ENCODE results near the gene GH2. TPM values are rescaled to one million over a fixed set of nuclear protein-coding genes. Genes with fewer than 3 reads are reported as not detected.

Gene GH2
- total RNA-seq (0.24 TPM), polyA plus RNA-seq (1.2 TPM)
- long read RNA-seq, donor 1, result 0 reads
- long read RNA-seq, donor 2, result 0 reads
- long read RNA-seq, donor 3, result 0 reads
- long read RNA-seq, donor 4, result 0 reads
- long read RNA-seq, donor 5, result 0 reads
- long read RNA-seq, donor 6, result 0 reads
- long read RNA-seq, donor 7, result 0 reads
- long read RNA-seq, donor 8, result 0 reads
- long read RNA-seq, donor 9, result 0 reads
- long read RNA-seq, donor 10, result 0 reads

GRCh38 chr17:63881935-63882601 lies at the start of gene GH2:
TSS of gene GH2 (minus strand) at chr17:63881944. CDS start at chr17:63881801, 143 bp downstream.
- Histone ChIP-seq H3K4me3 (ENCODE audit: low read length in 2 of 2) (no peak within 1 kb of the TSS), H3K9me3 (ENCODE audit: control insufficient read depth in 2 of 2, insufficient read depth in 1 of 2, low read length in 1 of 2) (no peaks in the 10 kb centered on the region), H3K27ac (ENCODE audit: low read depth in 1 of 2, low read length in 1 of 2) (no peak within 1 kb of the TSS), H3K36me3 (ENCODE audit: control insufficient read depth in 2 of 2, insufficient read depth in 2 of 2, low read length in 1 of 2) (no peaks in the 10 kb centered on the region), H3K4me1 (ENCODE audit: control insufficient read depth in 2 of 2, insufficient read depth in 2 of 2, low read length in 2 of 2) (no peaks in the 10 kb centered on the region), H3K27me3 (ENCODE audit: control insufficient read depth in 2 of 2, insufficient read depth in 1 of 2, low read length in 1 of 2) (peaks cover 0 to 13% of the 10 kb centered on the region in 2 donors)
- 45% methylated on average over 15 of the region's 15 CpGs for WGBS
- DNase-seq (ENCODE audit: low read depth in 6 of 9, low spot score in 9 of 9), result peak; percentile 22 to 67 (median 33)

DNA sequence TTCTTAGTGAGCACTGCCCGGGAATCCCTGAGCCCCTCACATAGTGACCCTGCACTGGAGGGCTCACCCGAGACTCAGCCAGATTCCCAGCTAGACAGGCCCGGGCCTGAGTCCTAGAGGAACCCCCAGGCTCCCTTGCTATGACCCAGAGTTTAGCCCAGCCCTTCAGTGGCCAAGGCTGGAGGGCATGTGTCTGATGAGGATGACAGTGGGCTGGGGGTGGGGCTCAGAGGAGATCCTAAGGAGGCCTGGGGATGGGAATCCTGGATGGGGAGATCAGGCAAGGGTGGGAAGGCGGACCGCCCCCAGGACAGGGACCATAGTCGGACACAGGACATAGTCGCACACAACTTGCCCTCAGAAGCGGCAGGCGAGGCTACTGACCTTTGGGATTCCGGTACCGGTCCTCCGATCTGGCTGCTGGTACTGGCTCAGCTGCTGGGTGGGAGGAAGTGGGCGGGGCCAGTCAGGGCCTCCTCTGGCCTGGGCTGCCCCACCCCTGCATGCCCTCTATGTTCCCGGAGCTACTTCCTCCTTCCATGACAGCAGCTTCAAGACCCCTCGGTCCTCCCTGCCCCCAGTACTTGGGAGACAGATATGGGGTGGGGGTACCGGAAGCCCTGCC lies 49.3 kb upstream of the GH2 start:
- 49% methylated on average over 16 of the region's 16 CpGs for WGBS
- Histone ChIP-seq H3K4me3 (ENCODE audit: low read length in 2 of 2) (peak overlapping the region; percentile 2 to 7), H3K9me3 (ENCODE audit: control insufficient read depth in 2 of 2, insufficient read depth in 1 of 2, low read length in 1 of 2) (peaks cover 0 to 3% of the 10 kb centered on the region in 2 donors), H3K27ac (ENCODE audit: low read depth in 1 of 2, low read length in 1 of 2) (peak overlapping the region in 1 of 2 donors; percentile 5), H3K36me3 (ENCODE audit: control insufficient read depth in 2 of 2, insufficient read depth in 2 of 2, low read length in 1 of 2) (no peaks in the 10 kb centered on the region), H3K27me3 (ENCODE audit: control insufficient read depth in 2 of 2, insufficient read depth in 1 of 2, low read length in 1 of 2) (no peaks in the 10 kb centered on the region), H3K4me1 (ENCODE audit: control insufficient read depth in 2 of 2, insufficient read depth in 2 of 2, low read length in 2 of 2) (peaks cover 13 to 25% of the 10 kb centered on the region in 2 donors)
- peak in 4 of 9 donors; percentile 27 to 64 (median 50) for DNase-seq (ENCODE audit: low read depth in 6 of 9, low spot score in 9 of 9)

- no peaks in the 10 kb centered on the region for H3K27me3 ChIP-seq (ENCODE audit: control insufficient read depth in 2 of 2, insufficient read depth in 1 of 2, low read length in 1 of 2)
- H3K27ac ChIP-seq (ENCODE audit: low read depth in 1 of 2, low read length in 1 of 2), result peak overlapping the region in 1 of 2 donors; percentile 12
- no peaks in the 10 kb centered on the region for H3K36me3 ChIP-seq (ENCODE audit: control insufficient read depth in 2 of 2, insufficient read depth in 2 of 2, low read length in 1 of 2)
- WGBS, result 97% methylated on average over 24 of the region's 24 CpGs
- H3K9me3 ChIP-seq (ENCODE audit: control insufficient read depth in 2 of 2, insufficient read depth in 1 of 2, low read length in 1 of 2), result peaks cover 0 to 3% of the 10 kb centered on the region in 2 donors
- H3K4me3 ChIP-seq (ENCODE audit: low read length in 2 of 2), result no peak overlapping the region
- DNase-seq (ENCODE audit: low read depth in 6 of 9, low spot score in 9 of 9), result no peak
- H3K4me1 ChIP-seq (ENCODE audit: control insufficient read depth in 2 of 2, insufficient read depth in 2 of 2, low read length in 2 of 2), result peaks cover 13 to 28% of the 10 kb centered on the region in 2 donors
These were observed 48.4 kb upstream of the GH2 start for GRCh38 chr17:63929860-63930766.

- no peak overlapping the region for H3K4me3 ChIP-seq (ENCODE audit: low read length in 2 of 2)
- peaks cover 13 to 28% of the 10 kb centered on the region in 2 donors for H3K4me1 ChIP-seq (ENCODE audit: control insufficient read depth in 2 of 2, insufficient read depth in 2 of 2, low read length in 2 of 2)
- 97% methylated on average over 10 of the region's 10 CpGs for WGBS
These were observed 47.4 kb upstream of the GH2 start for GRCh38 chr17:63928966-63929695.

DNA sequence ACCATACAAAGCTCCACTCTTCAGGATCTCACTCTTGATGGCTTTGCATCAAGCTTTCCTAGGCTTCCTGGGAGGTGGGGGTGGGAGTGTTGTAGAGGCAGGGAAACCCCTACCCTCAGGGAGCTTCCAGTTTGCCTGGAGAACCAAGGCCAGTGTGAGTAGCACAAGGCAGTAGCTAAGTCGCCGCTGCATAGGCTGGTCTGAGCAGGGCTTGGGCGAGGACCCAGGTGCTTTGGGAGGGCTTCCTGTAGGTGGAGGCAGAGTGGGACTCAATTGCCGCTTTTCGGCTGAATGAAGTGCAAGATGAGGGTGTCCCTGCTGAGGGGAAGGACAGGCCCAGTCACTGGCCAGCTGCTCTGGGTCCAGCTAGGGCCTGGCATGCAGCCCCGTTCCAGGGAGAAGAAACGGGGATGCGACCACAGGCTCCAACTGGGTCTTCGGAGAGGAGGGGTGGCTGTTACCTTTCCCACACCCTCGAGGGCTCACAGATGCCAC lies 46.5 kb upstream of the GH2 start:
- no peak for DNase-seq (ENCODE audit: low read depth in 6 of 9, low spot score in 9 of 9)
- 87% methylated on average over 10 of the region's 10 CpGs for WGBS
- no peak overlapping the region for H3K4me3 ChIP-seq (ENCODE audit: low read length in 2 of 2)

More at GRCh38 chr17:63928966-63929695, 47.4 kb upstream of the GH2 start:
- H3K36me3 ChIP-seq (ENCODE audit: control insufficient read depth in 2 of 2, insufficient read depth in 2 of 2, low read length in 1 of 2), result no peaks in the 10 kb centered on the region
- no peak for DNase-seq (ENCODE audit: low read depth in 6 of 9, low spot score in 9 of 9)
- H3K9me3 ChIP-seq (ENCODE audit: control insufficient read depth in 2 of 2, insufficient read depth in 1 of 2, low read length in 1 of 2), result peaks cover 0 to 3% of the 10 kb centered on the region in 2 donors
- no peak overlapping the region for H3K27ac ChIP-seq (ENCODE audit: low read depth in 1 of 2, low read length in 1 of 2)
- no peaks in the 10 kb centered on the region for H3K27me3 ChIP-seq (ENCODE audit: control insufficient read depth in 2 of 2, insufficient read depth in 1 of 2, low read length in 1 of 2)

GRCh38 chr17:63927464-63928171 lies 45.9 kb upstream of the GH2 start:
- H3K27ac ChIP-seq (ENCODE audit: low read depth in 1 of 2, low read length in 1 of 2), result no peak overlapping the region
- no peak for DNase-seq (ENCODE audit: low read depth in 6 of 9, low spot score in 9 of 9)
- no peak overlapping the region for H3K4me3 ChIP-seq (ENCODE audit: low read length in 2 of 2)
- no peaks in the 10 kb centered on the region for H3K36me3 ChIP-seq (ENCODE audit: control insufficient read depth in 2 of 2, insufficient read depth in 2 of 2, low read length in 1 of 2)
- H3K9me3 ChIP-seq (ENCODE audit: control insufficient read depth in 2 of 2, insufficient read depth in 1 of 2, low read length in 1 of 2), result peaks cover 0 to 3% of the 10 kb centered on the region in 2 donors
- WGBS, result 85% methylated on average over 8 of the region's 8 CpGs
- H3K27me3 ChIP-seq (ENCODE audit: control insufficient read depth in 2 of 2, insufficient read depth in 1 of 2, low read length in 1 of 2), result no peaks in the 10 kb centered on the region
- peaks cover 13 to 22% of the 10 kb centered on the region in 2 donors for H3K4me1 ChIP-seq (ENCODE audit: control insufficient read depth in 2 of 2, insufficient read depth in 2 of 2, low read length in 2 of 2)

More for the DNA sequence above, 46.5 kb upstream of the GH2 start:
- H3K36me3 ChIP-seq (ENCODE audit: control insufficient read depth in 2 of 2, insufficient read depth in 2 of 2, low read length in 1 of 2), result no peaks in the 10 kb centered on the region
- peaks cover 13 to 28% of the 10 kb centered on the region in 2 donors for H3K4me1 ChIP-seq (ENCODE audit: control insufficient read depth in 2 of 2, insufficient read depth in 2 of 2, low read length in 2 of 2)
- H3K27ac ChIP-seq (ENCODE audit: low read depth in 1 of 2, low read length in 1 of 2), result no peak overlapping the region
- H3K9me3 ChIP-seq (ENCODE audit: control insufficient read depth in 2 of 2, insufficient read depth in 1 of 2, low read length in 1 of 2), result peaks cover 0 to 3% of the 10 kb centered on the region in 2 donors
- no peaks in the 10 kb centered on the region for H3K27me3 ChIP-seq (ENCODE audit: control insufficient read depth in 2 of 2, insufficient read depth in 1 of 2, low read length in 1 of 2)

GRCh38 chr17:63926164-63926563 lies 44.4 kb upstream of the GH2 start:
- H3K36me3 ChIP-seq (ENCODE audit: control insufficient read depth in 2 of 2, insufficient read depth in 2 of 2, low read length in 1 of 2), result no peaks in the 10 kb centered on the region
- no peak overlapping the region for H3K27ac ChIP-seq (ENCODE audit: low read depth in 1 of 2, low read length in 1 of 2)
- peaks cover 0 to 3% of the 10 kb centered on the region in 2 donors for H3K9me3 ChIP-seq (ENCODE audit: control insufficient read depth in 2 of 2, insufficient read depth in 1 of 2, low read length in 1 of 2)
- 96% methylated on average over 2 of the region's 2 CpGs for WGBS
- H3K4me1 ChIP-seq (ENCODE audit: control insufficient read depth in 2 of 2, insufficient read depth in 2 of 2, low read length in 2 of 2), result peaks cover under 1 to 8% of the 10 kb centered on the region in 2 donors
- H3K4me3 ChIP-seq (ENCODE audit: low read length in 2 of 2), result no peak overlapping the region
- H3K27me3 ChIP-seq (ENCODE audit: control insufficient read depth in 2 of 2, insufficient read depth in 1 of 2, low read length in 1 of 2), result no peaks in the 10 kb centered on the region
- no peak for DNase-seq (ENCODE audit: low read depth in 6 of 9, low spot score in 9 of 9)

DNA sequence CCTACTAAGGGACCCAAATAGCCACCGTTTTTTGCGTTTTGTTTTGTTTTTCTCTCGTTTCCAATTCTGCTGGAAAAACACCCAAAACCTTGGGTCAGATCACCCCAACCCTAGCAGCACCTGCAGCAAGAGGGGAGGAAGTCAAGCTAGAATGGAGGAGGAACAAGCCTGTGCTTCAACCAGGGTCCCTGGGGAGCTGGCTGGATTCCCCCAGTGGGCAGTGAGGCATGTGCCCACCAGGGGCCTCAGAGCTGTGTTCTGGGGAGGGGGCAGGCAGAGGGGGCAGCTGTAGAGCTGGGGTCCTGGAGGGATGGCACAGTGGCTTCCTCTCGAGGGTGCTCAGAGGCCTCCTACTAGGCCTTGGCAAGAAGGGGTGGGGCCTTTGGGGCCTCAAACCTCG lies 43.9 kb upstream of the GH2 start:
- Histone ChIP-seq H3K9me3 (ENCODE audit: control insufficient read depth in 2 of 2, insufficient read depth in 1 of 2, low read length in 1 of 2) (peaks cover 0 to 3% of the 10 kb centered on the region in 2 donors), H3K4me3 (ENCODE audit: low read length in 2 of 2) (no peak overlapping the region), H3K27me3 (ENCODE audit: control insufficient read depth in 2 of 2, insufficient read depth in 1 of 2, low read length in 1 of 2) (no peaks in the 10 kb centered on the region), H3K4me1 (ENCODE audit: control insufficient read depth in 2 of 2, insufficient read depth in 2 of 2, low read length in 2 of 2) (peaks cover 0 to 7% of the 10 kb centered on the region in 2 donors), H3K27ac (ENCODE audit: low read depth in 1 of 2, low read length in 1 of 2) (no peak overlapping the region), H3K36me3 (ENCODE audit: control insufficient read depth in 2 of 2, insufficient read depth in 2 of 2, low read length in 1 of 2) (no peaks in the 10 kb centered on the region)
- 70% methylated on average over 5 of the region's 5 CpGs for WGBS
- DNase-seq (ENCODE audit: low read depth in 6 of 9, low spot score in 9 of 9), result no peak

All from thymus (tissue), 14 donors.